ENCODE results near the gene CFAP74. TPM values are rescaled to one million over a fixed set of nuclear protein-coding genes. Genes with fewer than 3 reads are reported as not detected.

The CFAP74 gene
- total RNA-seq, 2 experiments from 2014 or later: not detected

DNA sequence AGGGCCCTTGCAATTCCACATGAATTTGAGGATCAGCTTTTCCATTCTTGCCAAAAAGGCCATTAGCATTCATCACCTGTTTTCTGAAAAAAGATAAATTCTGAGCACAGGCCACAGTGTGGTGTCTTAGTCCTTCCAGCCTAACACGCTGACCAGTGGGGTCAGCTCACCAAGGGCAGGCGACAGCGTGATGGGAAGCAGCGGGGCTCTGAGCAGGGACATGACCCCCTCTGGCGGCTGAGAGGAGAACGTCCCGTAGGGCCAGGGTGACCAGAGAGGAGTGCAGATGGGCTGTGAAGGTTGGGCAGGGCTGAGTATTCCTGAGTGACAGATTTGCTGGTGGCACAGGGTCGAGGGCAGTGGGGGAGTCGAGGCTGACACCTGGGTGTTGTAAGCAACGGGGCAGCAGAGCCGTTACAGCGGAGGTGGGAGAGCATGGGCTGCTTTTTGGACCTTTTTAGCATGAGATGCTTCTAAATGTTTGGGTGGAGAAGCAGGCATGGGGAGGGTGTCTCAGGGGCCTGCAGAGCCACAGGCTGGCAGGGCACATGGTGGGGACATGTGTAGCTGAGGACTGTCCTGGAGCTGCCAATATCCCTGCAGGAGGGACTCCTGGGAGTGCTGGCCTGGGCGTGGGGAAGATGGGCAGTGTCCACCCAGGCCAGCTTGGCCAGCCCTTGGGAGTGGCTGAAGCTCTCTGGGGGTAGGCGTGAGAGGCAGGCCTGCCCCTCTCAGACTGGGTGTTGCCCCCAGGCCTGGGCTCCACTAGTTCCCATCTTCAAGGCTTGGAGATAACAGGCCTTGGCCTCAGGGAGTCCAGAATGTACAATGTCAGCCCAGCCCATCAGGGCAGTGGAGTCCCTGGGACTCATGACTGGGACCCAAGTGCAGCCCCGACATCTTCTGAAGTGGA, 97.1 kb downstream of the CFAP74 start:
- no peaks in the 10 kb centered on the region for H3K36me3 Mint-ChIP-seq (ENCODE audit: low read depth)
- H3K4me3 Mint-ChIP-seq: no peak overlapping the region
- peak overlapping the region; percentile 5 for H3K27ac Mint-ChIP-seq
- CTCF ChIA-PET: interaction anchor here (0.7 to 4.2 kb wide), 26 partner anchors 8 to 276 kb away, joined by 3 to 38 read pairs (median 4); no protein-coding TSS in a partner anchor
- ATAC-seq: peak; percentile 47
- peaks cover 21% of the 10 kb centered on the region for H3K4me1 Mint-ChIP-seq (ENCODE audit: low read depth)
- peak; percentile 81 for DNase-seq
- POLR2A ChIA-PET: interaction anchor here (1.4 kb wide), 1 partner anchor 15 kb away, joined by 4 read pairs; no protein-coding TSS in a partner anchor
- no peaks in the 10 kb centered on the region for H3K9me3 Mint-ChIP-seq (ENCODE audit: insufficient read depth)
- H3K27me3 Mint-ChIP-seq (ENCODE audit: low read depth): no peaks in the 10 kb centered on the region

DNA sequence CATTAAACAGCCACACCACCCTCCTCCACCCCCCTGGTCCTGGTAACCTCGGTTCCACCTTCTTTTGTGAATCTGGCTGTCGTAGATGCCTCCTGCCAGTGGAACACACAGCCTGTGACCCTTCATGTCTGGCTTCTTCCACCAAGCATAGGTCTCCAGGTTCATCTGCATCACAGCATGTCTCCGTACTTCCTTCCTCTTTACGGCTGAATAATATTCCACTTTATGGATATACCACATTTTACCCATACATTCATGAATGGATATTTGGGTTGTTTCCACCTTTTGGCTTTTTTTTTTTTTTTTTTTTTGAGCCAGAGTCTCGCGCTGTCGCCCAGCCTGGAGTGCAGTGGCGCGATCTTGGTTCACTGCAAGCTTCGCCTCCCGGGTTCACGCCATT, 100.4 kb downstream of the CFAP74 start:
- Mint-ChIP-seq H3K36me3 (ENCODE audit: low read depth) (no peaks in the 10 kb centered on the region), H3K27me3 (ENCODE audit: low read depth) (no peaks in the 10 kb centered on the region), H3K4me3 (no peak overlapping the region), H3K9me3 (ENCODE audit: insufficient read depth) (no peaks in the 10 kb centered on the region), H3K27ac (no peak overlapping the region), H3K4me1 (ENCODE audit: low read depth) (peaks cover 14% of the 10 kb centered on the region)
- POLR2A ChIA-PET: no interaction called here
- ATAC-seq: no peak
- no peak for DNase-seq
- CTCF ChIA-PET: no interaction called here

DNA sequence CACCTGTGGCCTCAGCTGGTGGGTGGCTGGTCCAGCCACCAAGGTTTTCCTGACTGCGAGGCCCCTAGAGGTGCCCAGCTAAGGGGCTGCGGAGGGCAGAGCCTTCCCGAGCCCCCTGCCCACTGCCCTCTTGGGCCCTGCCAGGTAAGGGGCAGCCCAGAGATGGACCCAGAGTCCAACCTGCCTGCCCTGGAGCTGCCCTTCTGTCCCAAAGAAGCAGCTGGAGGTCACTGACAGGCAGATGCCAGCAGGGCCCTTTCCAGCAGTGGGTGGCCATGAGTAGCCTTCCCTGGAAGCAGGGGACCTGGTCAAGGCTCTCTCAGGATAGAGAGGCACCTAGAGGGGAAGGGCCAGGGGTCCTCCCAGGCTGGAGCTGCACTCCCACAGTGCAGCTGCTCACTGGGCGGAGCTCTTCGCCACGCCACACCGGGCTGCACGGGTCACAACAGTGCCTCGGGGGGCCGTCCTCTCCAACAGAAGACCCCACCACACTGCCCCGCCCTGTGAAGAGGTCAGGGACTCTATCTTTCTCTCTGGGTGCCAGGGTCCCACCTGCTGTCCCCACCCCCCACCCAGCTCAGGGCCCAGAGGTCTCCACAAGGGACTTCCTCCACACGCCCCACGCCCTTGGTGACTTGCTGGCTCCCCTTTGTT, 101.8 kb downstream of the CFAP74 start:
- Mint-ChIP-seq H3K9me3 (ENCODE audit: insufficient read depth) (no peaks in the 10 kb centered on the region), H3K4me3 (no peak overlapping the region), H3K36me3 (ENCODE audit: low read depth) (no peaks in the 10 kb centered on the region), H3K27me3 (ENCODE audit: low read depth) (no peaks in the 10 kb centered on the region), H3K4me1 (ENCODE audit: low read depth) (peaks cover 9% of the 10 kb centered on the region), H3K27ac (no peak overlapping the region)
- no peak for DNase-seq
- ChIA-PET CTCF (interaction anchor here (0.8 to 1.2 kb wide), 2 partner anchors 13 to 113 kb away, joined by 3 to 4 read pairs; no protein-coding TSS in a partner anchor), POLR2A (no interaction called here)
- no peak for ATAC-seq

DNA sequence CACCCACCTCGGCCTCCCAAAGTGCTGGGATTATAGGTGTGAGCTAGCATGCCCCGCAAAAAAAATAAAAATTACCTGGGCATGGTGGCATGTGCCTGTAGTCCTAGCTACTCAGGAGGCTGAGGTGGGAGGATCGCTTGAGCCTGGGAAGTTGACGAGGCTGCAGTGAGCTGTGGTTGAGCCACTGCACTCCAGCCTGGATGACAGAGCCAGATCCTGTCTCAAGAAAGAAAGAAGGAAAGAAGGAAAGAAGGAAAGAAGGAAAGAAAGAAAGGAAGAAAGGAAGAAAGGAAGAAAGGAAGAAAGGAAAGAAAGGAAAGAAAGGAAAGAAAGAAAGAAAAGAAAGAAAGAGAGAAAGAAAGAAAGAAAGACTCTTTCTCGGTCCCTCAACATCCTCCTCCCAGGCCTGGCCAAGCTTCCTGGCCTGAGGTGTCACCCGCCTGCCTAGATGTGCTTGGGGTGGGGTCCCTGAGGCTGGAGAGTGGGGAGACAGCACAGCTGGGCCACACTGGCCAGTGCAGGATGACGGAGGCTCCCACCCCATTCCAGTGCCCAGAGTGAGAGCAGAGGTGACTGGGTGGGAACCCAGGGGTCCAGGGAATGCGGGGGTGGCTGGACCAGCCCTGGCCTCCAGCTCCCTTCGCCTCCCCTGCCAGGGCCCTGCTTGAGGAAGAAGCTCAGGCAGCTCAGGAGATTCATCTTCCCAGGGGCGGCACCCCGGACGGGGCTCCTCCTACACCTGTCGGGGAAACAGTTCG, 102.5 kb downstream of the CFAP74 start:
- ChIA-PET POLR2A (no interaction called here), CTCF (interaction anchor here (0.7 to 1.2 kb wide), 3 partner anchors 12 to 112 kb away, joined by 3 to 4 read pairs (median 3); no protein-coding TSS in a partner anchor)
- no peaks in the 10 kb centered on the region for H3K27me3 Mint-ChIP-seq (ENCODE audit: low read depth)
- DNase-seq (no peak), ATAC-seq (no peak)
- H3K9me3 Mint-ChIP-seq (ENCODE audit: insufficient read depth): no peaks in the 10 kb centered on the region
- no peak overlapping the region for H3K27ac Mint-ChIP-seq
- H3K4me1 Mint-ChIP-seq (ENCODE audit: low read depth): peaks cover 4% of the 10 kb centered on the region
- H3K36me3 Mint-ChIP-seq (ENCODE audit: low read depth): no peaks in the 10 kb centered on the region
- H3K4me3 Mint-ChIP-seq: no peak overlapping the region

DNA sequence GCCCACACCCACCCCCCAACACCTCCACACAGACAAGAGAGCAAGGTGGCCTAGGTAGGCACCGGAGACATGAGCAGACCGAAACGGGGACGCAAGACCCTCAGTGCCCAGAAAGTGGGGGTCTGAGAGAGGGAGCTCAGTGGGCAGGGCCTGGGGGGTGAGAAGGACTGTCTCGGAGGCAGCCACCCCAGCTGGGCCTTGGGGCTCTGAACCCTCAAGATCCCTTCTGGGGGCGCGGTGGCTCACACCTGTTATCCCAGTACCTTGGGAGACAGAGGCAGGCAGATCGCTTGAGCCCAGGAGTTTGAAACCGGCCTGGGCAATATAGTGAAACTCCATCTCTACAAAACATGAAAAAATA, 103.6 kb downstream of the CFAP74 start:
- no peaks in the 10 kb centered on the region for H3K9me3 Mint-ChIP-seq (ENCODE audit: insufficient read depth)
- ChIA-PET POLR2A (interaction anchor here (0.9 to 1.2 kb wide), 2 partner anchors 9 to 19 kb away, joined by 3 read pairs; no protein-coding TSS in a partner anchor), CTCF (interaction anchor here (1.2 to 3.5 kb wide), 3 partner anchors 9 to 145 kb away, joined by 3 to 38 read pairs (median 8); no protein-coding TSS in a partner anchor)
- H3K4me3 Mint-ChIP-seq: no peak overlapping the region
- peaks cover 3% of the 10 kb centered on the region for H3K27me3 Mint-ChIP-seq (ENCODE audit: low read depth)
- ATAC-seq: no peak
- H3K27ac Mint-ChIP-seq: no peak overlapping the region
- peaks cover 11% of the 10 kb centered on the region for H3K4me1 Mint-ChIP-seq (ENCODE audit: low read depth)
- H3K36me3 Mint-ChIP-seq (ENCODE audit: low read depth): no peaks in the 10 kb centered on the region
- DNase-seq: no peak

DNA sequence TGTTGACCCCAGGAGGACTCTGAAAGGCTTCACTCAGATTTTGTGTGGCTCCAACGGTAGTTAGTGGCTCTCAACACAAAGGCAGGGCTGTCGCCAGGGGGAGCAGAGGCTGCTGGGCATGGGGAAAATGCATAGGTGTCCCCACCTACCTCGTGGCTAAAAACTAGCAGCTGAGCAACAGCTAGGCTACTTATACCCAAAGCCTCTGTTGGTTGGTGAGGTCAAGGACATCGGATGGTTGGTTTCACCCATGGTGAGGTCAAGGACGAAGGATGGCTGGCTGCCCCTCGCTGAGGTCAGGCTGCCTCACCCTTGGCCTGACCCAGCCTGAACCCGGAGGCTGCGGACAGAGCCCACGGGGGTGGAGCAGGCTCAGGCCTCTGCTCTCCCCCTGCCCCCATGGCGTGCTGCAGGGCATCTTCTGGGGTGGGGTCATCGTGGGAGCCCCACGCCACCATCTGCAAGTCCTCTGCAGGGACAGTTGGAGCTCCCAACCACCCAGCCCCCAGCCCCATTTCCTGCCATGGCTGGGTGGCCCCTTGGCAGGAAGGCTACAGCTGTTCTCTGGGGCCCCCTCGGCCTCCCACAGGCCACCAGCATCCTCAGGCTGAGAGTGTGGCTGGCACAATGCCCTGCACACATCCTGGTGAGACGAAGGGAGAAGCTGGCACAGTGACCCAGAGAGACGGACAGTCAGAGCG, 104.2 kb downstream of the CFAP74 start:
- ATAC-seq: peak; percentile 61
- H3K27me3 Mint-ChIP-seq (ENCODE audit: low read depth): peaks cover 3% of the 10 kb centered on the region
- CTCF ChIA-PET: interaction anchor here (1.2 to 3.5 kb wide), 3 partner anchors 9 to 146 kb away, joined by 3 to 38 read pairs (median 8); no protein-coding TSS in a partner anchor
- POLR2A ChIA-PET: interaction anchor here (0.9 to 1.2 kb wide), 3 partner anchors 9 to 175 kb away, joined by 3 to 4 read pairs (median 3); partner anchors contain the start of gene CDK11A
- H3K9me3 Mint-ChIP-seq (ENCODE audit: insufficient read depth): no peaks in the 10 kb centered on the region
- no peaks in the 10 kb centered on the region for H3K36me3 Mint-ChIP-seq (ENCODE audit: low read depth)
- no peak overlapping the region for H3K27ac Mint-ChIP-seq
- peaks cover 17% of the 10 kb centered on the region for H3K4me1 Mint-ChIP-seq (ENCODE audit: low read depth)
- DNase-seq: peak; percentile 48
- no peak overlapping the region for H3K4me3 Mint-ChIP-seq

DNA sequence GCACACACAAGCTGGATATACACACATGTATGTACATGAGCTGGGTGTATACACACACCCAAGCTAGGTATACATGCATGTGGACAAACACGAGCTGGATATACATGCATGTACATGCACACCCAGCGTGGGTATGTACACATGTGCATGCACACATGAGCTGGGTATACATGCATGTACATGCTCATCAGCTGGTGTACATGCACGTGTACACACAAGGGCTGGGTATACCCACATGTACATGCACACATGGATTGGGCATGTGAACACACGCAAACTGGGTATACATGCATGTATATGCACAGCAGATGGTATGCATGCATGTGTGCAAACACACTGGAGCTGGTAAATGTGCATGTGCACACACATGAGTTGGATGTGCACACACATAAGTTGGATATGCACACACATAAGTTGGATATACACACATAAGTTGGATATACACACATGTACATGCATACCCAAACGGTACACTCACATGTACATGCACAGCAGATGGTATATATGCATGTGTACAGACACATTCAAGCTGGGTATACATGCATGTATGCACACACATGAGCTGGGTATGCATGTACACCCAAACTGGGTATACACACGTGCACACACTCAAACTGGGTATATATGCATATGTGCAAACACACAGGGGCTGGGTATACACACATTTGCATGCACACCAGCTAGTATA, 105.2 kb downstream of the CFAP74 start:
- POLR2A ChIA-PET: interaction anchor here (0.9 kb wide), 1 partner anchor 174 kb away, joined by 4 read pairs; the partner anchor contains the start of gene CDK11A
- H3K27ac Mint-ChIP-seq: no peak overlapping the region

DNA sequence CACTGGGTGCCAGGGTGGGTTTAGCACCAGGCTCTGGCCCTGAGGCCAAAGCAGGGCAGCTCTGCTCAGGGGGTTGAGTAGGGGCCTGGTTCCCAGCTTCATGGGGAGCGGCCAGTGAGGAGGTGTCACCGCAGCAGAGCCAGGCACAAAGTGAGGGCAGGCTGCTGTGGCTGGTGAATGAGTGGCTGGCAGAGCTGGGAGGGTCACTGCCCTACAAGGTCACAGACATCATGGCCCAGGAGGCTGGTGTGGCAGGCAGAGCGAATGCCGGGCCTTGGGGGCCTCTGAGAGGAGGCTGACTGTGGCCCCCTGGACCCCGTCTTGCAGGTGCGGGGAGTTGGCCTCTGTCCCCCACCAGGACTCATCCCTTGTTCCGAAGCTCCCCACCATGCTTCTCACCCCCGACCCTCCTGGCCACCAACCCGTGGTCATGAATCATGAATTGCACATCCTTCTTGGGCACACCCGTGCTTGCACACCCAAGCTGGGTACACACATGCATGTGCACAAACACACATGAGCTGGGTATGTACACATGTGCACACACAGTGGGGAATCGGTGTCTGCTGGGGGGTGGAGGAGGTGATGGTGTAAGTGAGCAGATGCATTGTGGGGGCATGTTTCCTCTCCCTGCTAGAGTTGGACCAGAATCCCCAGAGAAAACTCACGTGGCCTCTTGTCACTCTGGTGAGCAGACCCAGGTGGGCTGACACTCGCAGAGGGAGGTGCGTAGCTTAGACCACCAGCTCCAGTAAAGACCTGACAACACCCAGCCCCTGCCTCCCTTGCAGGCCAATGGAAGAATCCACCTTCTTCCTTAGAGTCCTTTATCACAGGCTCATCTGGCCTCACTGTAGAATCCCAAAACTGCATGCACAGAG, 107.9 kb downstream of the CFAP74 start:
- Mint-ChIP-seq H3K9me3 (ENCODE audit: insufficient read depth) (no peaks in the 10 kb centered on the region), H3K4me3 (no peak overlapping the region), H3K36me3 (ENCODE audit: low read depth) (no peaks in the 10 kb centered on the region), H3K27me3 (ENCODE audit: low read depth) (peaks cover 3% of the 10 kb centered on the region), H3K27ac (no peak overlapping the region), H3K4me1 (ENCODE audit: low read depth) (peaks cover 32% of the 10 kb centered on the region)
- CTCF ChIA-PET: interaction anchor here (2.4 to 2.5 kb wide), 2 partner anchors 10 to 13 kb away, joined by 17 read pairs; no protein-coding TSS in a partner anchor
- POLR2A ChIA-PET: interaction anchor here (1.0 kb wide), 1 partner anchor 13 kb away, joined by 3 read pairs; no protein-coding TSS in a partner anchor
- no peak for ATAC-seq
- no peak for DNase-seq

More for the DNA sequence above, 105.2 kb downstream of the CFAP74 start:
- Mint-ChIP-seq H3K27me3 (ENCODE audit: low read depth) (peaks cover 3% of the 10 kb centered on the region), H3K9me3 (ENCODE audit: insufficient read depth) (no peaks in the 10 kb centered on the region), H3K36me3 (ENCODE audit: low read depth) (no peaks in the 10 kb centered on the region), H3K4me3 (no peak overlapping the region), H3K4me1 (ENCODE audit: low read depth) (peaks cover 20% of the 10 kb centered on the region)
- ATAC-seq (no peak), DNase-seq (no peak)
- CTCF ChIA-PET: interaction anchor here (1.3 to 3.5 kb wide), 3 partner anchors 10 to 147 kb away, joined by 3 to 38 read pairs (median 8); no protein-coding TSS in a partner anchor

DNA sequence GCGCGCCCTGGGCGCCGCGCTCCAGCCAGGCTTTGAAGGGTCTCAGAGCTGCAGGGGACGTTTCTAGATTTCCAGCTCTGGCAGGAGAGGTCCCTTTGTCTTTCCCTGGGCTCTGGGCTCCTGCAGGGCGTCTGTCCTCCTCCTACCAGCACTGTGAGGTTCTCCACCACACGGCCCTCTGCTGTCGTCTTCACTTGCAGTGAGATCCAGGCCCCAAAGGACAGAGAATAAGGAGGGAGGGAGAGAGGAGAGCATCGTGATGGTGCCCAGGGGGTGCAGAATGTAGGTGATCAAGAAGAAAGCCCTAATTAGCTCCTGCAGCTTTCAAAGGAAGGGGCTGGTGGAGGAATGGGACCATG, 108.5 kb downstream of the CFAP74 start:
- Mint-ChIP-seq H3K9me3 (ENCODE audit: insufficient read depth) (no peaks in the 10 kb centered on the region), H3K4me1 (ENCODE audit: low read depth) (peaks cover 32% of the 10 kb centered on the region), H3K4me3 (no peak overlapping the region), H3K27me3 (ENCODE audit: low read depth) (peaks cover 3% of the 10 kb centered on the region), H3K27ac (peak overlapping the region; percentile 4), H3K36me3 (ENCODE audit: low read depth) (no peaks in the 10 kb centered on the region)
- CTCF ChIA-PET: interaction anchor here (2.4 to 2.5 kb wide), 2 partner anchors 11 to 14 kb away, joined by 17 read pairs; no protein-coding TSS in a partner anchor
- ATAC-seq (no peak), DNase-seq (no peak)
- POLR2A ChIA-PET: interaction anchor here (1.0 kb wide), 1 partner anchor 14 kb away, joined by 3 read pairs; no protein-coding TSS in a partner anchor

All from activated CD8-positive, alpha-beta T cell treated with anti-CD3 and anti-CD28 coated beads, Interleukin-2, amount 10 ng/mL, durations not matched to agents 7 days and 5 days (primary cell).